DND-41 (cell line): ENCODE measurements around the gene VEGFA.

ENCODE experiments used
- CTCF ChIP-seq: IDR thresholded peaks from 2 replicates; pipeline ENCODE4 v1.5.1; 2012; ENCODE audit warnings: borderline replicate concordance, low read length, moderate library complexity, mild to moderate bottlenecking; ENCODE audit not compliant: poor library complexity, severe bottlenecking; ENCODE audit errors: extremely low read depth
- EZH2 ChIP-seq: IDR thresholded peaks from 3 replicates; pipeline ENCODE4 v1.6.1; 2012; ENCODE audit warnings: borderline replicate concordance, low read depth, mild to moderate bottlenecking, moderate library complexity, low read length, inconsistent platforms; ENCODE audit not compliant: severe bottlenecking

DNA sequence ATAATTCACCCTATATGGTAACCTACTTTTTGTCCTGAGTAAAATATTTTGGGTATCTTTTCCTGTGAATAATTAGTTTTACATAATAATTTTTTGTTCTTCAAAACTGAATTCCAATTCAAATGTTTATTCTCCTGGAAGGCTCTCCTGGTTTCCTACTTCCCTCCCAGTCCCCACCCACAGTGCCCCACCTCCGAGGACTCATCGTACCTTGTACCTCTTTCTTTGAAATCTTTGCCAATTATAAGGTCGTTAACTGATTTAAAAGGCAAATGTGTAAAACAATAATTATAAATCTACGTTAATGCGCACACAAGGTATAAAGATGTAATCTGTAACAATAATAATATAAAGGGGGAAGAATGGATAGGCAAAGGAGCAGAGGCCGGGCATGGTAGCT lies 40.5 kb upstream of the VEGFA start:
- TF ChIP-seq CTCF = no peak
- TF ChIP-seq EZH2 = no peak
